HCT116 (cell line): ENCODE results near the gene HPCAL4. TPM values are rescaled to one million over a fixed set of nuclear protein-coding genes. Genes with fewer than 3 reads are reported as not detected.
A peak's percentile ranks its signal among the peaks of the same experiment; 100 is the strongest.

Experiments
- ATAC-seq: fragments of 200-7000 bp; cut with Tn5 transposase; 2 replicates; pipeline ENCODE4 v1.9.1; 2020; ENCODE audit warnings: mild to moderate bottlenecking, moderate library complexity
- BruUV-seq: library from RNA; stranded (reverse); fragments of 400-500 nt; replicated peaks from 2 replicates; lab custom pipeline; 2021; lab: Mats Ljungman, UMichigan
- CTCF ChIA-PET: fragments of 300-600 bp; sonication (Branson Sonifier 250); formaldehyde crosslinking; loops from one replicate; lab custom pipeline; 2021; ENCODE audit warnings: antibody characterized with exemption; lab: Charles Lee
- POLR2A ChIA-PET: fragments of 300-600, 350-600 bp; sonication (Branson Sonifier 250); formaldehyde crosslinking; loops from one replicate; lab custom pipeline; 2021; ENCODE audit warnings: antibody characterized with exemption; lab: Charles Lee
- RAD21 ChIA-PET, 2 experiments: fragments of 300-600 bp; sonication (Branson Sonifier 250); formaldehyde crosslinking; loops; one replicate each; lab custom pipeline; 2023; ENCODE audit warnings: low total read pairs in 2 of 2; ENCODE audit not compliant: uncharacterized antibody in 2 of 2, unreplicated experiment in 2 of 2, low non-redundant PET in 1 of 2; lab: Charles Lee
- DNase-seq: peaks from one replicate; pipeline ENCODE4 v3.0.0-alpha.2; 2010; ENCODE audit warnings: low read depth, low spot score
- H2AFZ ChIP-seq: fragments of 200-600 bp; shearing (Covaris generic), sonication (generic); 2 replicates; pipeline ENCODE4 v1.6.1; 2017; ENCODE audit warnings: low read depth, mixed run types, mixed read lengths, antibody characterized with exemption, low read length; ENCODE audit not compliant: poor library complexity, severe bottlenecking
- H3K27ac ChIP-seq: 2 replicates; pipeline ENCODE4 v1.5.1; 2012; ENCODE audit warnings: low read depth, low read length
- H3K27me3 ChIP-seq: fragments of 200-600 bp; sonication (generic); 2 replicates; pipeline ENCODE4 v1.6.1; 2016; ENCODE audit warnings: mixed run types, low read length, mixed read lengths; ENCODE audit not compliant: insufficient read depth
- H3K36me3 ChIP-seq, 2 experiments: fragments of 200-500 bp in 1 of 2; fragments of 200-600 bp in 1 of 2; sonication (Bioruptor generic) in 1 of 2; sonication (generic) in 1 of 2; 2 replicates each; pipeline versions ENCODE4 v1.5.1 to v1.6.1; 2014 to 2016; ENCODE audit warnings: low read length in 2 of 2, inconsistent platforms in 1 of 2, mixed read lengths in 1 of 2, mixed run types in 1 of 2; ENCODE audit not compliant: insufficient read depth in 2 of 2, control insufficient read depth in 1 of 2
- H3K4me1 ChIP-seq, 2 experiments: fragments of 200-600 bp in 1 of 2; sonication (generic) in 1 of 2; 2 replicates each; pipeline versions ENCODE4 v1.5.1 to v1.6.1; 2012 to 2017; ENCODE audit warnings: low read length in 2 of 2, inconsistent platforms in 1 of 2, mild to moderate bottlenecking in 1 of 2, mixed read lengths in 1 of 2, mixed run types in 1 of 2, moderate library complexity in 1 of 2; ENCODE audit not compliant: insufficient read depth in 2 of 2, control insufficient read depth in 1 of 2
- H3K4me2 ChIP-seq: fragments of 200-600 bp; sonication (generic); 2 replicates; pipeline ENCODE4 v1.6.1; 2017; ENCODE audit warnings: mixed run types, low read length, mixed read lengths
- H3K4me3 ChIP-seq, 2 experiments: fragments of 200-600 bp in 1 of 2; sonication (generic) in 1 of 2; replicated peaks in 1 of 2; 2 replicates each; pipeline ENCODE4 v1.5.1; 2011 to 2016; ENCODE audit warnings: low read length in 2 of 2, control low read depth in 1 of 2, low read depth in 1 of 2, mild to moderate bottlenecking in 1 of 2, mixed read lengths in 1 of 2, mixed run types in 1 of 2
- H3K79me2 ChIP-seq: fragments of 200-600 bp; sonication (generic); 2 replicates; pipeline ENCODE4 v1.6.1; 2017; ENCODE audit warnings: mild to moderate bottlenecking, mixed run types, low read length, moderate library complexity, mixed read lengths; ENCODE audit not compliant: insufficient read depth
- H3K9ac ChIP-seq: fragments of 200-600 bp; sonication (generic); 2 replicates; pipeline ENCODE4 v1.6.1; 2016; ENCODE audit warnings: low read length, mixed read lengths
- H3K9me2 ChIP-seq: fragments of 200-600 bp; sonication (generic), shearing (Covaris generic); 2 replicates; pipeline ENCODE4 v1.6.1; 2017; ENCODE audit warnings: mixed run types, mild to moderate bottlenecking, moderate library complexity; ENCODE audit not compliant: insufficient read depth
- H3K9me3 ChIP-seq, 2 experiments: fragments of 200-500 bp in 1 of 2; fragments of 200-600 bp in 1 of 2; sonication (Bioruptor generic) in 1 of 2; sonication (generic) in 1 of 2; 2 replicates each; pipeline ENCODE4 v1.6.1; 2014 to 2017; ENCODE audit warnings: low read length in 2 of 2, mixed read lengths in 2 of 2, inconsistent platforms in 1 of 2, low read depth in 1 of 2, mild to moderate bottlenecking in 1 of 2, mixed run types in 1 of 2, moderate library complexity in 1 of 2; ENCODE audit not compliant: control insufficient read depth in 1 of 2, insufficient read depth in 1 of 2
- H4K20me1 ChIP-seq: fragments of 200-600 bp; sonication (generic), shearing (Covaris generic); 2 replicates; pipeline ENCODE4 v1.6.1; 2017; ENCODE audit warnings: mixed run types, mild to moderate bottlenecking, moderate library complexity; ENCODE audit not compliant: insufficient read depth
- CEBPB ChIP-seq: IDR thresholded peaks from 2 replicates; pipeline ENCODE4 v1.6.1; 2012; ENCODE audit warnings: low read depth
- CTCF ChIP-seq, 3 experiments: fragments of 200-600 bp in 1 of 3; sonication (generic) in 1 of 3; IDR thresholded peaks in 2 of 3; conservative IDR thresholded peaks in 1 of 3; 2 replicates each; pipeline ENCODE4 v1.5.1; 2012 to 2017; ENCODE audit warnings: low read depth in 2 of 3, low read length in 2 of 3, antibody characterized with exemption in 1 of 3, borderline replicate concordance in 1 of 3, control low read depth in 1 of 3, mild to moderate bottlenecking in 1 of 3, mixed read lengths in 1 of 3, mixed run types in 1 of 3, moderate library complexity in 1 of 3; ENCODE audit not compliant: insufficient read depth in 1 of 3
- EGR1 ChIP-seq: IDR thresholded peaks from 2 replicates; pipeline ENCODE4 v1.6.1; 2012; ENCODE audit warnings: low read depth
- ELF1 ChIP-seq: IDR thresholded peaks from 2 replicates; pipeline ENCODE4 v1.6.1; 2012; ENCODE audit warnings: low read depth, borderline replicate concordance
- EZH2 ChIP-seq: fragments of 200-600 bp; sonication (generic); IDR thresholded peaks from 2 replicates; pipeline ENCODE4 v1.6.1; 2017; ENCODE audit warnings: antibody characterized with exemption, mixed run types
- EZH2phosphoT487 ChIP-seq: fragments of 200-600 bp; IDR thresholded peaks from 2 replicates; pipeline ENCODE4 v1.6.1; 2018; ENCODE audit warnings: antibody characterized with exemption, borderline replicate concordance
- FOSL1 ChIP-seq: IDR thresholded peaks from 2 replicates; pipeline ENCODE4 v1.6.1; 2012; ENCODE audit warnings: low read depth
- JUND ChIP-seq: IDR thresholded peaks from 2 replicates; pipeline ENCODE4 v1.6.1; 2012
- MAX ChIP-seq: IDR thresholded peaks from 2 replicates; pipeline ENCODE4 v1.6.1; 2012
- POLR2AphosphoS5 ChIP-seq: IDR thresholded peaks from 2 replicates; pipeline ENCODE4 v1.6.1; 2011; ENCODE audit warnings: mild to moderate bottlenecking, low read depth, low read length, moderate library complexity
- RAD21 ChIP-seq: IDR thresholded peaks from 2 replicates; pipeline ENCODE4 v1.6.1; 2012; ENCODE audit warnings: low read depth, mild to moderate bottlenecking
- REST ChIP-seq: IDR thresholded peaks from 2 replicates; pipeline ENCODE4 v1.6.1; 2012; ENCODE audit warnings: low read depth
- SIN3A ChIP-seq: IDR thresholded peaks from 2 replicates; pipeline ENCODE4 v1.6.1; 2012; ENCODE audit warnings: low read depth
- SP1 ChIP-seq: IDR thresholded peaks from 2 replicates; pipeline ENCODE4 v1.6.1; 2012; ENCODE audit warnings: low read depth
- SRF ChIP-seq: IDR thresholded peaks from 2 replicates; pipeline ENCODE4 v1.6.1; 2012; ENCODE audit warnings: low read depth
- TCF7L2 ChIP-seq: IDR thresholded peaks from 2 replicates; pipeline ENCODE4 v1.7.0; 2011; ENCODE audit warnings: borderline replicate concordance, inconsistent platforms; ENCODE audit not compliant: insufficient read depth, insufficient read length; ENCODE audit errors: extremely low read depth
- ZFX ChIP-seq: fragments of 450-650 bp; IDR thresholded peaks from 2 replicates; pipeline ENCODE4 v1.6.1; 2017
- ZNF274 ChIP-seq: fragments of 200-500 bp; sonication (Bioruptor generic); IDR thresholded peaks from 2 replicates; pipeline ENCODE4 v1.6.1; 2014; ENCODE audit warnings: mild to moderate bottlenecking, low read depth, low read length, inconsistent platforms
- intact Hi-C: fragments of 100-400 bp; cut with micrococcal nuclease; formaldehyde crosslinking; loops from 2 replicates; pipeline ENCODE4 v1.10.0; 2022
- total RNA-seq: library from RNA; stranded (reverse); gene quantifications from one replicate; pipeline ENCODE4 v1.2.1, GENCODE V29; 2021; ENCODE audit not compliant: unreplicated experiment

HPCAL4 gene
- total RNA-seq, 1 experiment from 2014 or later, result 5.2 TPM

GRCh38 chr1:39699419-39699818, 8.2 kb upstream of the HPCAL4 start:
- Histone ChIP-seq H3K9ac (no peak overlapping the region), H3K79me2 (no peaks in the 10 kb centered on the region), H3K4me1 (peaks cover 0 to 9% of the 10 kb centered on the region in 2 experiments; a peak in 2 of 4 replicates), H3K4me3 (no peak overlapping the region), H3K27ac (no peak overlapping the region), H3K9me2 (no peaks in the 10 kb centered on the region), H2AFZ (no peak overlapping the region), H4K20me1 (no peaks in the 10 kb centered on the region), H3K27me3 (peaks cover 16% of the 10 kb centered on the region; the same call in 1 of the 2 replicates), H3K4me2 (no peak overlapping the region), H3K9me3 (no peaks in the 10 kb centered on the region), H3K36me3 (no peaks in the 10 kb centered on the region)
- intact Hi-C loops, result no loop called here
- BruUV-seq, result no TSS peak
- TF ChIP-seq SRF (no peak), CTCF (IDR thresholded peaks at IDR 0.05 in 2 of 3, conservative IDR thresholded peaks at IDR 0.05 in 1 of 3; ENCODE audit: borderline replicate concordance in 1 of 3, insufficient read depth in 1 of 3, low read depth in 2 of 3, low read length in 2 of 3) (peak in 2 of 3 experiments; percentile 32 to 38; a peak in 3 of 6 replicates)
- RAD21 ChIA-PET, result no interaction called here
- POLR2A ChIA-PET, result no interaction called here
- CTCF ChIA-PET, result no interaction called here
- ATAC-seq (no peak), DNase-seq (no peak)

GRCh38 chr1:39698568-39698967, 7.3 kb upstream of the HPCAL4 start:
- ATAC-seq (no peak), DNase-seq (no peak)
- H3K27ac ChIP-seq, result no peak overlapping the region
- CTCF ChIA-PET, result no interaction called here
- POLR2A ChIA-PET, result no interaction called here
- peaks cover 0 to 9% of the 10 kb centered on the region in 2 experiments; a peak in 2 of 4 replicates for H3K4me1 ChIP-seq
- H3K4me3 ChIP-seq, result no peak overlapping the region
- H3K36me3 ChIP-seq, result no peaks in the 10 kb centered on the region
- no peaks in the 10 kb centered on the region for H3K9me3 ChIP-seq
- intact Hi-C loops, result no loop called here
- no peaks in the 10 kb centered on the region for H4K20me1 ChIP-seq
- H3K79me2 ChIP-seq, result no peaks in the 10 kb centered on the region
- no peak overlapping the region for H2AFZ ChIP-seq
- H3K4me2 ChIP-seq, result no peak overlapping the region
- H3K9me2 ChIP-seq, result no peaks in the 10 kb centered on the region
- RAD21 ChIA-PET, result no interaction called here
- no peak overlapping the region for H3K9ac ChIP-seq
- peaks cover 16% of the 10 kb centered on the region; the same call in 1 of the 2 replicates for H3K27me3 ChIP-seq
- no TSS peak for BruUV-seq
- no peak for TF ChIP-seq EZH2
- TF ChIP-seq ZFX, result no peak
- no peak for TF ChIP-seq FOSL1
- no peak for TF ChIP-seq SIN3A
- no peak for TF ChIP-seq ELF1
- TF ChIP-seq POLR2AphosphoS5, result no peak
- TF ChIP-seq EZH2phosphoT487, result no peak
- no peak for TF ChIP-seq MAX
- TF ChIP-seq REST, result no peak
- no peak for TF ChIP-seq SRF
- TF ChIP-seq SP1, result no peak
- TF ChIP-seq RAD21, result no peak
- TF ChIP-seq CEBPB, result no peak
- no peak for TF ChIP-seq JUND
- TF ChIP-seq ZNF274, result no peak
- TF ChIP-seq EGR1, result no peak
- no peak for TF ChIP-seq TCF7L2
